ENCODE data around the gene LMTK3.

- TF ChIP-seq EZH2 (IDR thresholded peaks at IDR 0.05; ENCODE audit: insufficient read depth, poor library complexity, severe bottlenecking), result no peak
- no peak for TF ChIP-seq EZH2phosphoT487 (IDR thresholded peaks at IDR 0.05; ENCODE audit: insufficient read depth, low read depth)
These were observed 37.5 kb downstream of the LMTK3 start for GRCh38 chr19:48474084-48474592.

All from GM23248 (cell line).